ENCODE data around the gene GID4. TPM values are rescaled to one million over a fixed set of nuclear protein-coding genes. Genes with fewer than 3 reads are reported as not detected.

The GID4 gene
- total RNA-seq, 1 experiment from 2014 or later, result 9.8 TPM

DNA sequence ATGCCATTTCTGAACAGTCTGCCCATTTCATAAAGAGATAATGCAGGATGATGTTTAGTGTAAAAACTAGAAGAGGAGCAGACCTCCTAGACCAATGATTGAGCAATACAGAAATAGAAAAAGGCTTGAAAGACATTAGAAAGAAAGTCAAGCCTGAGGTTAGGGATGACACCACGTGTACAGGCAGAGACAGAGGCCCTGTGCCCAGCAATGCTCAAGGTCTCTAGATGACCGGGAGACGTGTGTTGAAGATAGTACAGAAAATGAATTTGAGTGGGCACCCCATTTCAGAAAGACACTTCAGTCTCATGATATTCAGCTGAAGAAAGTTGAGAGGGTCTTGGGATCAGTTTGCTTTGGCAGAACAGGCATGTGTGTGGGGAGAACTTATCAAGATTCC is 5.4 kb downstream of the GID4 start:
- no peak overlapping the region for H3K27ac Mint-ChIP-seq (ENCODE audit: low read depth, unreplicated experiment)
- ChIA-PET POLR2A (no interaction called here), CTCF (no interaction called here)
- H3K4me3 Mint-ChIP-seq (ENCODE audit: unreplicated experiment), result no peak overlapping the region
- TF ChIP-seq, protein P1, sequence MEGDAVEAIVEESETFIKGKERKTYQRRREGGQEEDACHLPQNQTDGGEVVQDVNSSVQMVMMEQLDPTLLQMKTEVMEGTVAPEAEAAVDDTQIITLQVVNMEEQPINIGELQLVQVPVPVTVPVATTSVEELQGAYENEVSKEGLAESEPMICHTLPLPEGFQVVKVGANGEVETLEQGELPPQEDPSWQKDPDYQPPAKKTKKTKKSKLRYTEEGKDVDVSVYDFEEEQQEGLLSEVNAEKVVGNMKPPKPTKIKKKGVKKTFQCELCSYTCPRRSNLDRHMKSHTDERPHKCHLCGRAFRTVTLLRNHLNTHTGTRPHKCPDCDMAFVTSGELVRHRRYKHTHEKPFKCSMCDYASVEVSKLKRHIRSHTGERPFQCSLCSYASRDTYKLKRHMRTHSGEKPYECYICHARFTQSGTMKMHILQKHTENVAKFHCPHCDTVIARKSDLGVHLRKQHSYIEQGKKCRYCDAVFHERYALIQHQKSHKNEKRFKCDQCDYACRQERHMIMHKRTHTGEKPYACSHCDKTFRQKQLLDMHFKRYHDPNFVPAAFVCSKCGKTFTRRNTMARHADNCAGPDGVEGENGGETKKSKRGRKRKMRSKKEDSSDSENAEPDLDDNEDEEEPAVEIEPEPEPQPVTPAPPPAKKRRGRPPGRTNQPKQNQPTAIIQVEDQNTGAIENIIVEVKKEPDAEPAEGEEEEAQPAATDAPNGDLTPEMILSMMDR (IDR thresholded peaks at IDR 0.05; ENCODE audit: unreplicated experiment), result no peak
- no TSS peak for BruUV-seq (replicated peaks)
- no peak for DNase-seq (ENCODE audit: unreplicated experiment)
- no peaks in the 10 kb centered on the region for H3K27me3 Mint-ChIP-seq (ENCODE audit: insufficient read depth, unreplicated experiment)
- peaks cover 29% of the 10 kb centered on the region for H3K36me3 Mint-ChIP-seq (ENCODE audit: insufficient read depth, unreplicated experiment)
- H3K9me3 Mint-ChIP-seq (ENCODE audit: unreplicated experiment), result no peaks in the 10 kb centered on the region
- intact Hi-C loops (cut with micrococcal nuclease), result no loop called here
- peaks cover 26% of the 10 kb centered on the region for H3K4me1 Mint-ChIP-seq (ENCODE audit: insufficient read depth, unreplicated experiment)

DNA sequence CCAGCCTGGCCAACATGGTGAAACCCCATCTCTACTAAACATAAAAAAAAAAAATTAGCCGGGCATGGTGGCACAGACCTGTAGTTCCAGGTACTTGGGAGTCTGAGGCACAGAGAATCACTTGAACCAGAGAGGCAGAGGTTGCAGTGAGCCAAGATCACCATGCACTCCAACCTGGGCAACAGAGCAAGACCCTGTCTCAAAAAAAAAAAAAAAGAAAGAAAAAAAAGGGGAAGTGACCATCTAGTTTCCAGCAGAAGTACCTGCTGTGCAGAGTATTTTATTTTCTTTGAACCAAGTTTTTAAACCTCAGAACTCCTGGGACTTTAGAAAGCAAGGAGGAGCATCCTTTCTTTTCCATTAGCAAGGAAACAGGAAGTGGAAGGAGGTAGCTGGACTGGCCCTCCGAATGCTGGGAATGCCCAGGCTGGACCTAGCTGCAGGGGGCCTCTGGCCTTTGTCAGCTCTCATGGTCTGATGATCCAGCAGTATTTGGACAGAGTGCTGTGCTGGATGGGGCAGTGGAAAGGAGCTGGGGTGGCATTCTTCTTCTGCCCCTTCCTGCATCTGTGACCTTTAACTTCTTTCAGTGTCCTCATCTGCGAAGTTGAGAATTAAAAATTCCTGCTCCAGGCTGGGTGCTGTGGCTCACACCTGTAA is 6.6 kb downstream of the GID4 start:
- no peaks in the 10 kb centered on the region for H3K27me3 Mint-ChIP-seq (ENCODE audit: insufficient read depth, unreplicated experiment)
- peaks cover 31% of the 10 kb centered on the region for H3K36me3 Mint-ChIP-seq (ENCODE audit: insufficient read depth, unreplicated experiment)
- no peaks in the 10 kb centered on the region for H3K9me3 Mint-ChIP-seq (ENCODE audit: unreplicated experiment)
- intact Hi-C loops (cut with micrococcal nuclease), result no loop called here
- H3K4me3 Mint-ChIP-seq (ENCODE audit: unreplicated experiment), result no peak overlapping the region
- H3K4me1 Mint-ChIP-seq (ENCODE audit: insufficient read depth, unreplicated experiment), result peaks cover 20% of the 10 kb centered on the region
- no peak for DNase-seq (ENCODE audit: unreplicated experiment)
- POLR2A ChIA-PET, result no interaction called here
- no peak overlapping the region for H3K27ac Mint-ChIP-seq (ENCODE audit: low read depth, unreplicated experiment)
- no TSS peak for BruUV-seq (replicated peaks)
- TF ChIP-seq, protein P1 (IDR thresholded peaks at IDR 0.05; ENCODE audit: unreplicated experiment), result no peak
- CTCF ChIA-PET, result interaction anchor here (0.5 kb wide), 1 partner anchor 269 kb away, joined by 5 read pairs; no protein-coding TSS in a partner anchor

DNA sequence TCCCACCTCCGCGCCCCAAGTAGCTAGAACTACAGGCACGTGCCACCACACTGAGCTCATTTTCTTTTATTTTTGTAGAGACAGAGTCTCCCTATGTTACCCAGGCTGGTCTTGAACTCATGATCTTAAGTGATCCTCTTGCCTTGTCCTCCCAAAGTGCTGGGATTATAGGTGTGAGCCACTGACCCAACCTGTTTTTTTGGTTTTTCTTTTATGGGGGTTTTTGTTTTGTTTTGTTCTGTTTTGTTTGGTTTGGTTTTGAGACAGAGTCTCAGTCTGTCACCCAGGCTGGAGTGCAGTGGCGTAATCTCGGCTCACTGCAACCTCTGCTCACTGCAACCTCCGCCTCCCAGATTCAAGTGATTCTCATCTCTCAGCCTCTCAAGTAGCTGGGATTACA is 16.4 kb downstream of the GID4 start:
- intact Hi-C loops (cut with micrococcal nuclease), result no loop called here
- ChIA-PET POLR2A (no interaction called here), CTCF (no interaction called here)
- BruUV-seq (replicated peaks), result no TSS peak
- no peaks in the 10 kb centered on the region for H3K9me3 Mint-ChIP-seq (ENCODE audit: unreplicated experiment)
- no peak overlapping the region for H3K27ac Mint-ChIP-seq (ENCODE audit: low read depth, unreplicated experiment)
- no peaks in the 10 kb centered on the region for H3K27me3 Mint-ChIP-seq (ENCODE audit: insufficient read depth, unreplicated experiment)
- no peaks in the 10 kb centered on the region for H3K4me1 Mint-ChIP-seq (ENCODE audit: insufficient read depth, unreplicated experiment)
- H3K36me3 Mint-ChIP-seq (ENCODE audit: insufficient read depth, unreplicated experiment), result peaks cover 55% of the 10 kb centered on the region
- TF ChIP-seq, protein P1 (IDR thresholded peaks at IDR 0.05; ENCODE audit: unreplicated experiment), result no peak
- no peak overlapping the region for H3K4me3 Mint-ChIP-seq (ENCODE audit: unreplicated experiment)
- DNase-seq (ENCODE audit: unreplicated experiment), result no peak

DNA sequence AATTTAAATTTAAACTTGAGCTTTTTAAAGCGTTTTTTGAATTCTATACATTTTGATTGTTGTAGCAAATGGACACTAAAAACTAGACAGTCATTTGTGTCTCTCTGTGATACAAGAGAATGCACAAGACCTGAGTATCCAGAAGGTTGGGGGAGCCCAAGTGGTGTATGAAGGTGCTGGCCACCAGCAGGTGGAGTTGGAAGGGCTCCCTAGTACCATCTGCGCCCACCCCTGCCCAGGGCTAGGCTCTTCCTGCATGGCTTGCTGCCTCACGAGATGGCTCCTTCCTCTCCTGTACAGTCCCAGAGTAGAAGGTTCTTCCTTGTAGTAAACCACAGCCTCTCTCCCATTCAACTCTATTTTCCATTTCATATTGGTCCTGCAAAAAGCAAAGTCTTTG is 17.0 kb downstream of the GID4 start:
- no peak overlapping the region for H3K4me3 Mint-ChIP-seq (ENCODE audit: unreplicated experiment)
- POLR2A ChIA-PET, result no interaction called here
- H3K9me3 Mint-ChIP-seq (ENCODE audit: unreplicated experiment), result no peaks in the 10 kb centered on the region
- no TSS peak for BruUV-seq (replicated peaks)
- peaks cover 55% of the 10 kb centered on the region for H3K36me3 Mint-ChIP-seq (ENCODE audit: insufficient read depth, unreplicated experiment)
- CTCF ChIA-PET, result no interaction called here
- no peak overlapping the region for H3K27ac Mint-ChIP-seq (ENCODE audit: low read depth, unreplicated experiment)
- H3K27me3 Mint-ChIP-seq (ENCODE audit: insufficient read depth, unreplicated experiment), result no peaks in the 10 kb centered on the region
- intact Hi-C loops (cut with micrococcal nuclease), result no loop called here
- TF ChIP-seq, protein P1 (IDR thresholded peaks at IDR 0.05; ENCODE audit: unreplicated experiment), result no peak
- no peaks in the 10 kb centered on the region for H3K4me1 Mint-ChIP-seq (ENCODE audit: insufficient read depth, unreplicated experiment)
- no peak for DNase-seq (ENCODE audit: unreplicated experiment)

All from MCF 10A (cell line).